Myocyte (in vitro differentiated cells): ENCODE measurements around the gene GMDS. TPM values are rescaled to one million over a fixed set of nuclear protein-coding genes. Genes with fewer than 3 reads are reported as not detected.

Experiments
- DNase-seq: peaks from one replicate; pipeline ENCODE4 v3.0.0-alpha.2; 2012; ENCODE audit warnings: low read depth
- total RNA-seq: library from RNA; depleted of rRNA; stranded (reverse); fragments of >200 nt; gene quantifications from 2 replicates; pipeline ENCODE4 v1.2.3, GENCODE V29; 2014

The GMDS gene
- total RNA-seq, 1 donor from 2014 or later: 9.3 TPM

DNA sequence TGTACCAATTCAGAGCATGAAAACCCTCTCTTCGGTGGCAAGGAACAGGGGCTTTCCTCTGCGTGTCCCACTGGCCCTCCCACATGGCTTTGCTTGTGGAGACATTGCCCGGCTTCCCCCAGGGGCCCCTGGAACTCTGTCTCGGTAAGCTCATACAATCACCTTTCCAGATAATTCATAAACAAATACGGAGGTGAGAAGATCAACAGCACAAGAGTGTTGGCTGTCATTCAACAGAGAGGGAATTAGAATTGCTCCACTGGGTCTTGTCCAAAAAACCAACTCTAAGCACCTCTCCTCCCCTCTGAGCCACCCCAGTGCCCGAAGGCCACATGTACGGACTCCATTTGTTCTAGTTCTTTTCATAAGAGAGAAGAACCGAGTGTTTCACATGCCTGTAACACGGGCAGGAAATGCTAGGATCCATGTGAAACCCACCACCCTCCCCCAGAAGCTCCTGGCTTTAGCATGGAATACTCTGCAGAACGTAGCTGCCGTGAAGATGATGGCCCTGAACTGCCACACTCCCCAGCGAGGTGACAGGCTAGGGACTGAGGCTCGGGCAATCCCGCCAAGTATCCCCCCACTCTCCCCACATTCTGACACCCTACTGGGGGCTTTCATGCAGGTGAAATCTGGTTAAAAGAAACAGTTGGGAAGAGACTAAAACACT, 660.3 kb downstream of the GMDS start:
- DNase-seq: no peak

DNA sequence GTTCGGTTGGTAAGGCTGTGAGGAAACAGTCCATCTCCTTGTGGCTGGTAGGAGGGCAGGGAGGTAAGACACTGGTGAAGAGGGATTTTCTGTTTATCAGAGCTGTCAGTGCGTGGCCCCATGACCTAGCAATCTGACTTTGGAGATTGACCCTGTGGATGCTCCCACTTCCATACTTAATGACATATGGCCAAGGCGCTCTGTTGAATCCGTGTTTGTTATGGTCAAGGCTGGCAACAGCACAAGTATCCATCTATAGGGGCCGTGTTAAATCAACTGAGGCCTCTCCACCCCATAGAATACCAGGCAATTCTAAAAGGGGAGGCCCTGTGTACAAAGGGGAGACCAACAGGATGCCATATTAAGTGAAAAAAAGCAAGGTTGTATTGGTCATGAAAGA, 661.3 kb downstream of the GMDS start:
- no peak for DNase-seq

DNA sequence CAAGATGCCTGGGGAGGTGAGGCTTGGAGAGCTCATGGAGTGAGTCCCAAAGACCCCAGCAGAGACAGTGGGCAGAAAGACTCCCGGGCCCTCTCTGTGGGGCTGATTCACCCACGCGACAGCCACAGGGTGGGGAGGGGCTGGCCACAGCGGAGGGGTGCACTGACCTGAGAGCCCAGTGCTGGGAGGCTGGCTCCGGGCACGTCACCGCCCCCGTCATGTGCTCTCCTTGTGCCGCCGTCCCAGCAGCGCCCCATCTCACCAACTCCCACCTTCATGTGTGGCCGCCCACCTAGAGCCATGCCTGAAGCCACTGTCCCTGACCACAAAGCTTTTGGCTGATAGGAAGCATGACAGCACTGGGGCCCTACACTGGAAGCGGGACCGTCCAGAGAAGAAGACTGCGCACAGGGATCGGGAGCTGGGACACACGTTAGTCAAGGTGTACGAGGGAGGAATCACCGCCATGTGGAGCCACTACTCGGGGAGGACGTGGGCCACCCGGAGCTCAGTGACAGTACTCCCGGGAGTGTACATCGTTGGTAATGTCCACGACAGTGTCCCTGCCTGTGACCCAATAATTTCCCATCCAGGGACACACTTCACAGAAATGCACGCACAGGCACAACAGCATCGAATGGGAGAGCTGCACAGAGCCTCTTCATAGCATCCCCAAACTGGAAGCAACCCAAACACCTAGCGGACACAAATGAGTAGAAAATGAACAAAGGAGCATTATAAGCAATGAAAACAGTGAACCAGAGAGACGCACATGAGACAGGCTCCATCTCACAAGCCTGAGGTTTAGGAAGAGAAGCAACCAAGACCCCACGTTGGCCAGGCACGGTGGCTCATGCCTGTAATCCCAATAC, 664.0 kb downstream of the GMDS start:
- DNase-seq: no peak

DNA sequence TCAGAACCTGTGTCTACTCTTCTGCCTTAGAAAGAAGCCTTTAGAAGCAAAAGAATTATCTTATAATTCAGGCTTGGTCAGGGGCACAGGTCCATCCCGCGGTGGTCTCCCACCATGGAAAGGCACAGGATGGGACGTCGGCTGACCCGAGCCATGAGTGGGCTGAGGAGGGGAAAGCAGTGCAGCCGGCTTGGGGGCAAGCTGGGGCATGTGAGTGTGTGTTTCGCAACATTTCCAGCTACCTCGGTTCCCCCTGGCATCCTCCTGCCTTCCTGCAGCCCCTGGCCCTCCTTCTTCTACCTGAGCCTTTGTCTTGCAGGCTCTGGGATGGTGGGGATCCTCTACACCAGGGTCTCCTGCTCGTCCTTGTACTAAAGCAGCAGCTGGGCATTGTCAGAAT, 664.8 kb downstream of the GMDS start:
- no peak for DNase-seq

DNA sequence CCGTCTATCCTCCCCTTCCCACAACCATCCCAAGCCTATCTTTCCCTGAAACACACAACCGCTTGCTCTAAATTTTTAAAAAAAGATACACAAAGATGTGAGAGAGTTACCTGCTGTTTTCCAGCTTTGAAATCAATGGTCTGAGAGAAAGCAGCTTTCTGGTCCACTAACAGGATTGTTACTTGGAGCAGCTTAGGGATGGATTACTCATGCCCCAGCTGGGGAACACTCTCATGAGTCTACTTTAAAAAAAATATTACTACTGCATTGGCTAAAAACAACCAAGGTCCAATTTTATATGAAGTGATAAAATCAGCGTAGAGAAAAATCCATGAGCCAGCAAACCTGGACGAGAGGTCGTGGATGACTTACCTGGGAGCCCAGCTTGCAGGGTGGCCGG, 665.3 kb downstream of the GMDS start:
- no peak for DNase-seq

DNA sequence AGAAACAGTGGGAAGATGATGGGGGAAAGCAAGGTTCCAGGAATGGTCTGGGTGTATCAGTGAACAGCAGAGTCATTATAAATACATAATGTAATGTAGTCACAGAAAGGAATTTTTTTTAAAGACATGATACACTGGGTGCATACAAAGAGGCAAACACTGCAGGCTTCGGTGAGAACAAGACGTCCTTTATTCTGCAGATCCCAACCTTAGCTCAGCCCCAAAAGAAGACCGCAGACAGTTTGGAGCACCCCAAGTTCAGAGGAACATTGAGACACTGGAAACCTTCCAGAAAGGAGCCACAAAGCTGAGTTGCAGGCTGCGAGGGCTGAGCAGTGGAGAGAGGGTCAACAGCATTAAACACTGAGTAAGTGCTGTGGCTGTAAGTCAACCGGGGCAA, 666.3 kb downstream of the GMDS start:
- DNase-seq: no peak

DNA sequence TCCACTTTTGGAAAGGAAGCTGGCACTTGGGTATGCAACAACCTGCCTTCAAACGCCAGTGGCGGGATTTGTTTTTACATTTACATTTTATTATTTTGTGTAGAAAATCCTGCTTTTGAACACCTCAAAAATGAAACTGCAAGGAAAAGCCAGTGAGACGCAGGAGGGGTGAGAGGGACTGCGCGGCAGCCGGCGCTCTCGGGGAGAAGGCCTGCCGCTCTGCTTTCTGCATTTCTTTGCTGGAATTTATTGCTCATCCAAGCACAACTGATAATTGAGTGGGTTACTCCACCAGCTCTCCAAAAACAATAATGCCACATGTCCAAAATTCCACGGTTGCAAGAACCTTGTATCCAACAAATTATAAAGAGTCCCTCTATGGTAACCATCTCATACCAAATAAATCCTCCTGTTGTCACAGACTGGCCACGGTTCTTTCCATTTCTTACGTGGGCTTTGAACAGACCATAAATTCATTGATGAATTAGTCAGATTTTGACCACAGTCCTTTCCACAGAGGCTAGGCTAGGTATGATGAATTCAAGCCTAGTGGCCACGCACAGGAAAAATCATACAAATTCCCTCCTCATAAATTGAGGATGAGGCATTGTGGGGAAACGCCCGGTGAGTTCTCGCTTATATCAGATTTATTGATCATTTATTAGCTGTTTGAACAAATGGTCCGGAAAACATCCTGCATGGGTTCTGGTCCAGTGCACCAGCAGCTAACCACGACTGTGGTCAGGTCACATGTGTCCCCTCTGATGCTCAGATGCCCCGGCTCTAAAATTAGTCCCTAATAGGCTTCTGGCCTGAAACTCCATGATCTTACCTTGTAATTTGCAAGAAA, 667.3 kb downstream of the GMDS start:
- peak; percentile 32 for DNase-seq

DNA sequence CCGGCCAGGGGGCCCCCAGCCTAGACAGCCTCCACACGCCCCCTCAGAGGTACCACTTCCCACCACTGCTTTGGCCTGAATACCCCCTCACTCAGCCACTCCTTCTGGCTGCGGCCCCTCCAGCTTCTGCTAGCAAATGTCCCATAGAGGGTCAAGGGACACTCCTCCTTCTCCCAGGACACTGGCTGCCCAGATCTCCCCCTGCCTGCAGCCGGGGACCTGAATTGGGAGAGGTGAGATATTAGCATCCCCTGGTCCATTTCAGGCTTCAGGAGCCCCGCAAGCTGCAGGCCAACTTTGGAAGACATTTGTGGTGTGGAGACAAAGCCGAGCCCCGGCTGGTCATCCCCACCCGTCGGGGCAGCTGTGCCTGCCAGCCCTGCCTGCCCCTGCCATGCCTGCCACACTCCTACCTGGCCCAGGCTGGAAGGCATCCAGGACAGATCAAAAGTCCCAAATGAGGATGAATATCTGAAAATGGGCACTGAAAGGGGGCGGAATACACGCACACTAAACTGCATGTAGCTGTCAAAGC, 668.2 kb downstream of the GMDS start:
- DNase-seq: peak; percentile 50

DNA sequence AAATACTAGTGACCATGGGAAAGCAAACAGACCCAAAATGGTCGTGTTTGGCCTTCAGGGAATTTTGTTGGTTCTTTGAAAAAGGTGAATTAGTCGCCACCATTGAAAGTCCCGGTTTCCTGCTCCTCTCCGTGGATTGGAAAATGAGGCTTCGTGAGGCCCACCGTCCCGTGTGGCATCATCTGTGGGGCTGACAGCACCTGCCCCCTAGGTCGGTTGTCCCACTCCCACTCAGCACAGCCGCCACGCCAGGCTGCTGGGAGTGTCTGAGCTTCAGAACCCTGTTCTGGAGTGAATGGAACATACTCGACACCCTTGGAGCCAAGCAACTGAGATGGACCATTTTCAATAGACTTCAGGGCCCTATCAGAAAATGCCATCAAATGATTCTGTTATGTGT, 668.7 kb downstream of the GMDS start:
- no peak for DNase-seq

DNA sequence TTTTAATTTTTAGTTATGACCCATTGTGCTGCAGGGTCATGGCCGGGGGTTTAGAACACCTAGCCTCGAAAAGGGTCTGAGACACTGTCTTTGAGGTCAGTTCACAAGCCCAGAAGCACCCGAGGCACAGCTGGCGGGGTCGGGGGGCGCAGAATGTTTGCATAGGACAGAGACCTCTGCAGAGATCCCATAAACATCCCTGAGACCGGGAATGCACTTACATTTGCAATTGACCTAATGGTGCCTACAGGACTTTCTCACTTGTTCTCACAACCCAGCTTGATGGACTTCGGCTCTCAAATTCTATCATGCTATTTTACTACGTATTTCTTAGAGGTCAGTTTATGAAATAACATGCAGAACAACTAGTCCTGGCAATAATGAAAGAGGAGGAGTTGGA, 669.2 kb downstream of the GMDS start:
- no peak for DNase-seq

DNA sequence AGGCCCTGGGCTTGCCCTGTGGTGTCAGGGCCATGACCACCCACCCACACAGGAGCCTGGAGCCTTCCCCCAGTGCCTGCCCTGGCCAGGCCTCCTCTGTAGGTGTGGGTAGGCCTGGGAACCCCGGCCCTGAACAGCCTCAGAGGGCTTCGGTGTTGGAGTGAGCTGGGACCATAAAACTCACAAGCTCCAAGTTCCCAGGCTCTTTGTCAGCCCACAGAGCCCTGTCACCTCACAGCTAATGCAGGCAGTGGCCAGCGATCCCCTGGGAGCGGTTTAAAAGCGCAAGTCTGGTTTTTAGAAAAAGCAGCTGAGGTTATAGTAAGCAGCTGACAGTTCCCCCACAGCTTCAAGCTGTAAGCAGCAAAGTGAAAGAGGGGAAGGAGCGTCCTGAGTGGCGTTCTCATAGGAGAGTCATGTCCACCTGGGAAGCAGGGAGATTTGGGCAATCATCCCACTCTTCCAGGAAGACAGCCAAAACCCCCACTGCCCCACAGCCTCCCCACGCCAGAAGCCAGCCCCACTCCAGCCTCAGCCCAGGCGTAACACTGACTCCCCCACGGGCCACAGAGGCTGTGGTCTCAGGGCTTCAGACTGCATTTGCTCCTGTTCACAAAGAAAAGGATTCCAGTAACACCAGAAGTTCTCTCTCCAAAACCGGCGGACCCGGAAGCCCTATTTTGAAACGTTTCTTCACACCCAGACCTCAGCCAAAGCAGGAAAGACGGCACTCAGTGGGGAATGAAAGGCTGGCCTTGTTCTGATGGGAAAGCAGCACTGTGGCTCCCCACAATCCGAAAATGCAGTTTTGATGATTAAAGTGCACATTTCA, 670.0 kb downstream of the GMDS start:
- peak; percentile 94 for DNase-seq

DNA sequence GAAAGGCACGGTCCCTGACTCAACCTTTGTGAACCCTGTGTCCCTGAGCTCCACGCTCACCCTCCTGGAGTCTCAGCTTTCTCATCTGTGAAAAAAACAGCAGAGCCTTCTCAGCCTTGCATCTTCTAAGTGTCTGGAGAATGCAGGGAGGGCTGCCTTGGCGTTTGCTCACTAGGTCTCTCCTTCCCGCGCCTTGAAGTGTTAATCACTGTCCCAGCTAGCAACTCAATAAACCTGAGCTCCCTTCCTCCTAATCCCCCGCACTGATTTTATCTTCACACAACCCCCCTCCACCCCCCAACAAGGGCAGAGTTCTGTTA, 670.6 kb downstream of the GMDS start:
- no peak for DNase-seq

DNA sequence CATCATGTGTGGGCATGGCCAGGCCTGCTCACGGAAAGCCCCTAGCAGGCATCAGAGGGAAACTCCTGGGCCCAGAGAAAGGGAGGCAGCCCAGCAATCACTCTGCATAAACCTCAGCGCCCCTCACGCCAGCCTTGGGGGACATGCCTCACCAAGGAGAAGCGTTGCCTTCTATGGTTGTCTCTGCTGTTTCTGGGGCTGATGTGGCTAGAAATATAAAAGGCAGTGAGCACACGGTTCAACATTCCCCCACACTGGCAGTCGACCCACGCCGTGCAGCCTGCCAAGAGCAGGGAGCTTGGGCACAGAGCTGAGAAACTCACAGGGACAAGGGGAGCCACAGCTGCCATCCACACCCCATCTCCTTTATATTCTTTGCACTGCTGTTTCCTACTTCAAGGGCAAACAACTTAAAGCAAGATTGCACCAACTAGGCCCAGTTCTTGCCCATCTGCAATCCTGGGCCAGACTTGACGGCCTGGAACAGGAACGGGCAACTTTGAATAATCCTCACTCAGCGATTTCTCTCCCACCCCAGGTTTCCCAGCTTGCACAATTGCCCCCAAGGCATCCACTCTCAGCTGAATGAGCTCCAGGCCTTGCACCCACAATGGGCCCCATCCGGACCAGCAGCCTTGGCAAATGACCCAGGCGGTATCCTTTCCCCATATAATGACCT, 671.2 kb downstream of the GMDS start:
- no peak for DNase-seq
